Immature natural killer cell (primary cell): Measurements from ENCODE around the gene TUBGCP3. TPM values are rescaled to one million over a fixed set of nuclear protein-coding genes. Genes with fewer than 3 reads are reported as not detected.
A peak's percentile ranks its signal among the peaks of the same experiment; 100 is the strongest.

Experiments used
- DNase-seq, 3 donors: peaks; one replicate each; pipeline ENCODE4 v3.0.0; 2022; ENCODE audit warnings: mixed read lengths in 1 of 3
- H3K27ac Mint-ChIP-seq, 6 donors: one replicate each; pipeline ENCODE4 v1.8.0; 2020; ENCODE audit warnings: mixed read lengths in 6 of 6, mild to moderate bottlenecking in 5 of 6, inconsistent platforms in 4 of 6, moderate library complexity in 3 of 6
- H3K27me3 Mint-ChIP-seq, 3 donors: one replicate each; pipeline ENCODE4 v1.8.0; 2020 to 2021; ENCODE audit warnings: low read depth in 3 of 3, mild to moderate bottlenecking in 3 of 3, mixed read lengths in 3 of 3, moderate library complexity in 3 of 3, inconsistent platforms in 1 of 3
- H3K36me3 Mint-ChIP-seq, 3 donors: one replicate each; pipeline ENCODE4 v1.8.0; 2020; ENCODE audit warnings: mixed read lengths in 3 of 3, inconsistent platforms in 2 of 3, mild to moderate bottlenecking in 2 of 3
- H3K4me1 Mint-ChIP-seq, 2 donors: one replicate each; pipeline ENCODE4 v1.8.0; 2020; ENCODE audit warnings: inconsistent platforms in 2 of 2, mild to moderate bottlenecking in 2 of 2, mixed read lengths in 2 of 2, moderate library complexity in 1 of 2
- H3K4me3 Mint-ChIP-seq, 5 donors: one replicate each; pipeline ENCODE4 v1.8.0; 2020; ENCODE audit warnings: mild to moderate bottlenecking in 5 of 5, mixed read lengths in 5 of 5, inconsistent platforms in 3 of 5, moderate library complexity in 3 of 5
- H3K9me3 Mint-ChIP-seq, 6 donors: one replicate each; pipeline ENCODE4 v1.8.0; 2020; ENCODE audit warnings: mild to moderate bottlenecking in 6 of 6, mixed read lengths in 6 of 6, inconsistent platforms in 4 of 6, moderate library complexity in 3 of 6
- polyA plus RNA-seq, 3 donors: library from polyadenylated mRNA; unstranded; fragments of 300-500 nt; fragmentation: Illumina TruSeq; gene quantifications; one replicate each; pipeline ENCODE4 v1.2.3, GENCODE V29; 2021

The TUBGCP3 gene
- polyA plus RNA-seq, 3 donors from 2014 or later, result 12.3 to 20.5 (median 18.3) TPM

GRCh38 chr13:112444416-112445399 is 143.2 kb downstream of the TUBGCP3 start:
- H3K4me3 Mint-ChIP-seq, result no peak overlapping the region
- H3K4me1 Mint-ChIP-seq, result no peaks in the 10 kb centered on the region

GRCh38 chr13:112443995-112444311 is 144.0 kb downstream of the TUBGCP3 start:
- H3K36me3 Mint-ChIP-seq, result no peaks in the 10 kb centered on the region
- H3K4me3 Mint-ChIP-seq, result no peak overlapping the region
- DNase-seq, result peak in 2 of 3 donors; percentile 5 to 17
- peaks cover 0 to 3% (median 0%) of the 10 kb centered on the region in 6 donors for H3K9me3 Mint-ChIP-seq
- peaks cover 0 to 12% (median 3%) of the 10 kb centered on the region in 3 donors for H3K27me3 Mint-ChIP-seq
- no peak overlapping the region for H3K27ac Mint-ChIP-seq
- H3K4me1 Mint-ChIP-seq, result no peaks in the 10 kb centered on the region

More at GRCh38 chr13:112444416-112445399, 143.2 kb downstream of the TUBGCP3 start:
- Mint-ChIP-seq H3K27me3 (peaks cover 0 to 10% (median 3%) of the 10 kb centered on the region in 3 donors), H3K9me3 (no peaks in the 10 kb centered on the region), H3K27ac (no peak overlapping the region), H3K36me3 (no peaks in the 10 kb centered on the region)
- no peak for DNase-seq

- no peak for DNase-seq
- Mint-ChIP-seq H3K27me3 (peaks cover 1 to 12% (median 3%) of the 10 kb centered on the region in 3 donors), H3K4me3 (no peak overlapping the region), H3K4me1 (no peaks in the 10 kb centered on the region), H3K27ac (peak overlapping the region in 1 of 6 donors; percentile 56), H3K9me3 (peaks cover 0 to 4% (median under 1%) of the 10 kb centered on the region in 6 donors), H3K36me3 (no peaks in the 10 kb centered on the region)
Observed at GRCh38 chr13:112443191-112443994, 144.6 kb downstream of the TUBGCP3 start.

GRCh38 chr13:112442483-112443090 is 145.4 kb downstream of the TUBGCP3 start:
- Mint-ChIP-seq H3K4me3 (no peak overlapping the region), H3K27me3 (peaks cover 2 to 15% (median 3%) of the 10 kb centered on the region in 3 donors), H3K36me3 (no peaks in the 10 kb centered on the region), H3K4me1 (no peaks in the 10 kb centered on the region), H3K27ac (no peak overlapping the region), H3K9me3 (peaks cover 0 to 6% (median 1%) of the 10 kb centered on the region in 6 donors)
- no peak for DNase-seq

GRCh38 chr13:112441779-112442310 is 146.1 kb downstream of the TUBGCP3 start:
- H3K27ac Mint-ChIP-seq, result no peak overlapping the region
- H3K36me3 Mint-ChIP-seq, result no peaks in the 10 kb centered on the region
- peaks cover 2 to 15% (median 3%) of the 10 kb centered on the region in 3 donors for H3K27me3 Mint-ChIP-seq
- DNase-seq, result no peak
- H3K4me3 Mint-ChIP-seq, result no peak overlapping the region
- peaks cover 0 to 6% (median 1%) of the 10 kb centered on the region in 6 donors for H3K9me3 Mint-ChIP-seq
- no peaks in the 10 kb centered on the region for H3K4me1 Mint-ChIP-seq

GRCh38 chr13:112441226-112441625 is 146.7 kb downstream of the TUBGCP3 start:
- no peak overlapping the region for H3K4me3 Mint-ChIP-seq
- H3K4me1 Mint-ChIP-seq, result no peaks in the 10 kb centered on the region
- DNase-seq, result no peak

GRCh38 chr13:112438515-112438914 is 149.4 kb downstream of the TUBGCP3 start:
- H3K4me1 Mint-ChIP-seq, result no peaks in the 10 kb centered on the region

More at GRCh38 chr13:112441226-112441625, 146.7 kb downstream of the TUBGCP3 start:
- Mint-ChIP-seq H3K9me3 (peaks cover 0 to 6% (median 1%) of the 10 kb centered on the region in 6 donors), H3K27me3 (peaks cover 2 to 15% (median 3%) of the 10 kb centered on the region in 3 donors), H3K36me3 (no peaks in the 10 kb centered on the region), H3K27ac (no peak overlapping the region)

GRCh38 chr13:112438094-112438493 is 149.9 kb downstream of the TUBGCP3 start:
- no peak for DNase-seq
- Mint-ChIP-seq H3K27me3 (peaks cover 3 to 15% (median 4%) of the 10 kb centered on the region in 3 donors), H3K4me1 (no peaks in the 10 kb centered on the region), H3K36me3 (no peaks in the 10 kb centered on the region), H3K9me3 (peaks cover 0 to 6% (median 1%) of the 10 kb centered on the region in 6 donors), H3K4me3 (no peak overlapping the region), H3K27ac (no peak overlapping the region)

More at GRCh38 chr13:112438515-112438914, 149.4 kb downstream of the TUBGCP3 start:
- peaks cover 3 to 15% (median 4%) of the 10 kb centered on the region in 3 donors for H3K27me3 Mint-ChIP-seq
- no peak overlapping the region for H3K27ac Mint-ChIP-seq
- H3K36me3 Mint-ChIP-seq, result no peaks in the 10 kb centered on the region
- H3K4me3 Mint-ChIP-seq, result no peak overlapping the region
- DNase-seq, result no peak
- H3K9me3 Mint-ChIP-seq, result peaks cover 0 to 6% (median 1%) of the 10 kb centered on the region in 6 donors

GRCh38 chr13:112435973-112436372 is 152.0 kb downstream of the TUBGCP3 start:
- Mint-ChIP-seq H3K9me3 (peaks cover 0 to 6% (median 1%) of the 10 kb centered on the region in 6 donors), H3K4me1 (no peaks in the 10 kb centered on the region), H3K27ac (no peak overlapping the region), H3K27me3 (peaks cover 2 to 12% (median 6%) of the 10 kb centered on the region in 3 donors), H3K4me3 (no peak overlapping the region), H3K36me3 (no peaks in the 10 kb centered on the region)
- DNase-seq, result no peak

Other genes with a start within 250 kb of the TUBGCP3 start
- gene SPACA7, start 211.8 kb downstream of the TUBGCP3 start, polyA plus RNA-seq, result not detected
- gene ATP11A, start 101.9 kb upstream of the TUBGCP3 start, polyA plus RNA-seq, result 1 to 10 TPM in 1 of 3 donors, under 1 TPM in 1, not detected in 1; 0.96 to 2.9 TPM